ENCODE results near the gene GALNT3. TPM values are rescaled to one million over a fixed set of nuclear protein-coding genes. Genes with fewer than 3 reads are reported as not detected.
A peak's percentile ranks its signal among the peaks of the same experiment; 100 is the strongest.

GALNT3 gene
- total RNA-seq, 2 donors from 2014 or later: 9.3 to 9.7 TPM

- no peak for TF ChIP-seq CTCF (conservative IDR thresholded peaks at IDR 0.05)
- Histone ChIP-seq H3K4me1 (ENCODE audit: control insufficient read depth, insufficient read depth, low read length) (peaks cover 2% of the 10 kb centered on the region), H3K9ac (ENCODE audit: extremely low read depth, low read length, poor library complexity, severe bottlenecking) (no peak overlapping the region), H3K36me3 (ENCODE audit: control insufficient read depth, insufficient read depth, low read length) (no peaks in the 10 kb centered on the region), H3K4me3 (ENCODE audit: low read length) (no peak overlapping the region), H3K27me3 (ENCODE audit: control insufficient read depth, insufficient read depth, low read length, poor library complexity, severe bottlenecking) (peaks cover 64% of the 10 kb centered on the region), H3K27ac (ENCODE audit: low read depth, low read length) (no peak overlapping the region), H3K9me3 (ENCODE audit: control insufficient read depth, low read length) (no peaks in the 10 kb centered on the region)
- peaks cover 45% of the 10 kb centered on the region for H3K27me3 Mint-ChIP-seq (ENCODE audit: insufficient read depth)
- H3K27ac Mint-ChIP-seq: no peak overlapping the region
- H3K4me1 Mint-ChIP-seq: peaks cover 22% of the 10 kb centered on the region
- no peaks in the 10 kb centered on the region for H3K36me3 Mint-ChIP-seq (ENCODE audit: low read depth)
- peak overlapping the region; percentile 77 for H3K4me3 Mint-ChIP-seq
- DNase-seq: no peak
- H3K9me3 Mint-ChIP-seq: no peaks in the 10 kb centered on the region
- 70% methylated on average over 2 of the region's 2 CpGs; no CpG with 5 or more reads in 1 of the 2 experiments for WGBS, 2 experiments (ENCODE audit: insufficient coverage in 1 of 2, insufficient read length in 1 of 2)
Measured at GRCh38 chr2:165795011-165795410, 964 bp upstream of the GALNT3 start.

GRCh38 chr2:165794536-165794928 is 485 bp upstream of the GALNT3 start:
- Histone ChIP-seq H3K9me3 (ENCODE audit: control insufficient read depth, low read length) (no peaks in the 10 kb centered on the region), H3K4me3 (ENCODE audit: low read length) (peak overlapping the region; percentile 78), H3K4me1 (ENCODE audit: control insufficient read depth, insufficient read depth, low read length) (peaks cover 2% of the 10 kb centered on the region), H3K36me3 (ENCODE audit: control insufficient read depth, insufficient read depth, low read length) (no peaks in the 10 kb centered on the region), H3K27me3 (ENCODE audit: control insufficient read depth, insufficient read depth, low read length, poor library complexity, severe bottlenecking) (peaks cover 65% of the 10 kb centered on the region), H3K9ac (ENCODE audit: extremely low read depth, low read length, poor library complexity, severe bottlenecking) (no peak overlapping the region), H3K27ac (ENCODE audit: low read depth, low read length) (no peak overlapping the region)
- Mint-ChIP-seq H3K36me3 (ENCODE audit: low read depth) (no peaks in the 10 kb centered on the region), H3K9me3 (no peaks in the 10 kb centered on the region), H3K4me1 (peaks cover 22% of the 10 kb centered on the region), H3K27me3 (ENCODE audit: insufficient read depth) (peaks cover 42% of the 10 kb centered on the region), H3K27ac (peak overlapping the region; percentile 75), H3K4me3 (peak overlapping the region; percentile 77)
- 42 to 67% methylated on average over 16 to 18 of the region's 18 CpGs for WGBS, 2 experiments (ENCODE audit: insufficient coverage in 1 of 2, insufficient read length in 1 of 2)
- DNase-seq: peak; percentile 83
- no peak for TF ChIP-seq CTCF (conservative IDR thresholded peaks at IDR 0.05)

GRCh38 chr2:165793161-165793778 is 777 bp downstream of the GALNT3 start:
- peak; percentile 77 for DNase-seq
- WGBS, 2 experiments (ENCODE audit: insufficient coverage in 1 of 2, insufficient read length in 1 of 2): 4 to 6% methylated on average over 17 to 35 of the region's 35 CpGs
- Histone ChIP-seq H3K27me3 (ENCODE audit: control insufficient read depth, insufficient read depth, low read length, poor library complexity, severe bottlenecking) (peaks cover 69% of the 10 kb centered on the region), H3K4me3 (ENCODE audit: low read length) (peak overlapping the region; percentile 78), H3K9ac (ENCODE audit: extremely low read depth, low read length, poor library complexity, severe bottlenecking) (peak overlapping the region; percentile 13), H3K36me3 (ENCODE audit: control insufficient read depth, insufficient read depth, low read length) (no peaks in the 10 kb centered on the region), H3K27ac (ENCODE audit: low read depth, low read length) (no peak overlapping the region), H3K4me1 (ENCODE audit: control insufficient read depth, insufficient read depth, low read length) (peaks cover 2% of the 10 kb centered on the region), H3K9me3 (ENCODE audit: control insufficient read depth, low read length) (no peaks in the 10 kb centered on the region)
- Mint-ChIP-seq H3K27me3 (ENCODE audit: insufficient read depth) (peaks cover 35% of the 10 kb centered on the region), H3K27ac (peak overlapping the region; percentile 88), H3K9me3 (no peaks in the 10 kb centered on the region), H3K4me1 (peaks cover 22% of the 10 kb centered on the region), H3K36me3 (ENCODE audit: low read depth) (no peaks in the 10 kb centered on the region), H3K4me3 (peak overlapping the region; percentile 77)
- TF ChIP-seq CTCF (conservative IDR thresholded peaks at IDR 0.05): no peak
